ENCODE measurements around the gene MYO10.

GRCh38 chr5:16952968-16953671 lies 17.0 kb upstream of the MYO10 start:
- TF ChIP-seq CTCF (IDR thresholded peaks at IDR 0.05; ENCODE audit: extremely low read depth in 1 of 2, insufficient read depth in 1 of 2, low read depth in 1 of 2, low read length in 2 of 2) (no peak), POLR2AphosphoS5 (IDR thresholded peaks at IDR 0.05; ENCODE audit: insufficient read depth, low read depth, low read length) (no peak)
